ENCODE measurements around the gene GTPBP10.

Gene GTPBP10

DNA sequence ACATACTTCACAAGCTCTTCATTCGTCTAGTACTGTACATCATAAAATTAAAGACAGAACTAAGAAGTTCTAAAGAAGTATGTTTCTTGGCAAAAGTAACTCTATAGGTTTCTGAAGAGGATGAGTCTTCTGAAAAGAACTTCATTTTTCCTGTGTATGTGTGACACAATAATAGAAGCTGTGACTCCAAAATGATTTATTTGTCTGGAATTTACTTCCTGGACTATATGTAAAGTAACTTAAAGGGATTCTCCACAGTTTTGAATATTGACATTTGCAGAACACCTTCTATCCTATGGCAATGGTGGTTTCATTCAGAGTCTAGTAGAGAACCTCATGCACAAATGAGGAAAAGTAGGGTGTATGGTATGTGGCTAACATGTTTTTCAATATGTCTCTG lies 36.9 kb downstream of the GTPBP10 start:
- DNase-seq (ENCODE audit: low spot score): peak; percentile 21

- peak; percentile 29 for DNase-seq (ENCODE audit: low spot score)
Measured at GRCh38 chr7:90383861-90384260, 37.3 kb downstream of the GTPBP10 start.

DNA sequence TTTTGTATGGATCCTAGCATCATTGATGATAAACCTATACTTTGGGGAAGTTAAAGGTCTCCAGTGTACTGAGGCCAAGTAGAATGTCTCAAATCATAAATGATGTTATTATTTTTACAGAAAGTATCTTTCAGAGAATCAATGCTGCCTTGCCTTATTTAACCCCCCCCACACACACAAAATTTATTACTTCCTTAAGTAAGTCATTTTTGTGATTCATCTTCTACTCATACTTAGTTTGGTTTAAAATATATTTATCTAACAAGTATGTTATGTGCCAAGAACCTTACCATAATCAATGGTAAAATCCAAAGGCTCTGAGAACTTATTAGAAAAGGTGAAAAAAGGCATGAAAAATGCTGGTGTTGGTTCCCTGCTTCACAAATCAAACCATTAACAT lies 37.9 kb downstream of the GTPBP10 start:
- DNase-seq (ENCODE audit: low spot score): peak; percentile 4

GRCh38 chr7:90387470-90388240 lies 41.1 kb downstream of the GTPBP10 start:
- DNase-seq (ENCODE audit: low spot score): no peak

DNA sequence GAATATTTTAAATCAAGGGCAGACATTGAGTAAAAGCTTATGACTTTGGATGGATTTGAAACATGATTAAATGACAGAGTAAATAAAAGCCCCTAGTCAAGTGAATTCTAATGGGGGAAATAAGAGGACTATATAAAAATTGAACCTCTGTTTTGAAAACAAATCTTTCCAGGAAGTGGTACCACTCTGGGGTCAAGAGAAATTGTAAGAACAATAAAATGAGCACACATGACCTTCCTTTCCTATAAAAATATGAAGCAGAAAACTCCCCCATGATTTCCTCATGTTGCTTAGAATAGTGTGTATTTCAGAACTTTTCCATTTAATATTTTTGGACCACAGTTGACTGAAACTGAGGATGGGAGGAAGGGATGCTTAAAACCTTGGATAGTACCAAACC lies 44.4 kb downstream of the GTPBP10 start:
- no peak for DNase-seq (ENCODE audit: low spot score)

- DNase-seq (ENCODE audit: low spot score): no peak
Measured at GRCh38 chr7:90391488-90391887, 45.0 kb downstream of the GTPBP10 start.

DNA sequence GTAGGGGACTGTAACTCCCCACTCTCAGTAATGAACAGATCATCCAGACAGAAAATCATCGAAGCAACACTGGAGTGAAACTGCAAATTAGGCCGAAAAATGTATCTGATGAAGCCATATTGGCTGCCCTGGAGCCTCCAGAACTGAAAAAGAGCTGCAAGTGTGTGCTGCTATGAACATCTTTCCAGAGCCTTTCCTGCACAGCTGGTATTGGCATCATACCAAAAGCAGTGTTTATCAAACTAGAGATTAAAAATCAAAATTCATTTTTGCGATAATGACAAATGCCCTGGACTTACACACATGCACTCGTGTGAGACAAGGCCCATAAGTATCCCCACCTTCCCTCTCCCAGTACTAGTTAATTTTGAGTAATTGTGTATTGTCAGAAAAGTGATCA lies 49.9 kb downstream of the GTPBP10 start:
- DNase-seq (ENCODE audit: low spot score): no peak

GRCh38 chr7:90401989-90402388 lies 55.5 kb downstream of the GTPBP10 start:
- DNase-seq (ENCODE audit: low spot score): no peak

- no peak for DNase-seq (ENCODE audit: low spot score)
Measured at GRCh38 chr7:90402785-90403173, 56.3 kb downstream of the GTPBP10 start.

DNA sequence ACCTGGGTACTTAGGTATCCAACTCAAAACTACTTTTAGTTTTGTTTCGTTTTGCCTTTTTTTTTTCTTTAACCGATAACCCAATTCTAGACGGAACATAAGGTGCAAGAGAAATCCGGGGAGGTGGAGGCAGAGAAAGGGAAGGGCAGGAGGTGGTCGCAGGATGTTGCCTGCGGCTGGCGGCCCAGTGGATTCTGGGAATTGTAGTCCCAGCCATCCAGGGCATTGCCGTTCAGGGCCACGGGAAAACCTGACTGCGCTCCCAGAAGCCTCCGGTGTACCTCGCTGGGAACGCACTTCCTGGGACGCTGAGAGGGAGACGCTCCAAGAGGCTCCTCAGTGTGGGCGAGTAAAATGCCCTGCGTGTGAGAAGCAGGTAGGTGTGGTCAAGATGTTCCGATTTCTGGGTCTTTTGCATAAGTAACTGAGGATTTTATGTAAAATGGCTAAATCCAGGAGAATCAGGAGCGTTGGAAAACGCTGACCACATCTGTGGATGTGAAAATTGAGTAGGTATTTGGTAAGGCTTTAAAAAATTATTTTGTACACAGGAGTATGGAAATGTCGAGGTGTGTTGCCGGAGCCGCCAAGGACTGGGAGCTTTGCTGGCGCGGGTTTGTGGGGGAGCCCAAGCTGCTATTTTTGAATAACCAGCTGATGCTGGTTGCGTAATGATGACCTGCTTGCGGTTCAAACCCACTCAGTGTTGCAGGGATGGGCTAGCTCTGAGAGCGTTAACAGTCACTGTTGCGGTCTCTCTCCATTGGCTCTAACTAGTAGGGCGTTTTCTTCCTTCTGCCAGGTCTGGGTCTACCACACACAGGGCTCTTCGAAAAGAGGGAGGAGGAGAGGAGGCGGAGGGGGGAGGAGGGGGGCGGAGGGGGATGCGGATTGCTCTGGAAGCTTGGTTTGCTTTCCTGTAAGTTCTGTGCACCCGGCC lies 56.9 kb downstream of the GTPBP10 start, which contains the start of gene CLDN12:
Gene CLDN12 (plus strand): TSS at position 288 of the 940 bp plus-strand sequence. CDS start 9,216 bp downstream, outside the sequence.
- DNase-seq (ENCODE audit: low spot score): peak; percentile 84

DNA sequence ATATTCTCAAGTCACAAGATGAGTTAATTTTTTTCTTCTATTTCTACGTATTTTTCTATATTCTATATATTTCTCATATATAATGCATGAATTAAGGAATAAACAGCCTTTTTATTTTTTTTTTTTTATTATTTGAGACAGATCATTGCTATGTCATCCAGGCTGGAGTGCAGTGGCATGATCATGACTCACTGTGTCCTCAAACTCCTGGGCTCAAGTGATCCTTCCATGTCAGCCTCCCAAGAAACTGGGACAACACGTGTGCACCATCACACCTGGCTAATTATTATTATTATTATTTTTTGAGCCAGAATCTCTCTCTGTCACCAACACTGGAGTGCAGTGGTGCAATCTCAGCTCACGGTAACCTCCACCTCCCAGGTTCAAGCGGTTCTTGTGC lies 58.3 kb downstream of the GTPBP10 start:
- DNase-seq (ENCODE audit: low spot score): no peak

DNA sequence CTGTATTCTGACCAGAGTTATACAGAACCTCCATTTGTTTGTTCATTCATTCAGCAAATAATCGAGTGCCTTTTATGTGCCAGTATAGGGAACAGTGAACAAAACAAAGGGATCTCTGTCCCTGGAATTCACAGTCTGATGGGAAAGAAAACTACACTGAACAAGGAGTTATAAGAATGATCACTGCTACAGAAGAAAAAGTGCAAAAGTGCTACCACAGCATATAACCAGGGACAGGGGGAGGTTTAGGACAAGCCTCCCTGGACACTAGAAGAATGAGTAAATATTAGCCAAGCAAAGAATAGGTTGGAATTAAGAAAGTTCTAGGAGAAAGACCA lies 60.9 kb downstream of the GTPBP10 start:
- DNase-seq (ENCODE audit: low spot score): no peak

DNA sequence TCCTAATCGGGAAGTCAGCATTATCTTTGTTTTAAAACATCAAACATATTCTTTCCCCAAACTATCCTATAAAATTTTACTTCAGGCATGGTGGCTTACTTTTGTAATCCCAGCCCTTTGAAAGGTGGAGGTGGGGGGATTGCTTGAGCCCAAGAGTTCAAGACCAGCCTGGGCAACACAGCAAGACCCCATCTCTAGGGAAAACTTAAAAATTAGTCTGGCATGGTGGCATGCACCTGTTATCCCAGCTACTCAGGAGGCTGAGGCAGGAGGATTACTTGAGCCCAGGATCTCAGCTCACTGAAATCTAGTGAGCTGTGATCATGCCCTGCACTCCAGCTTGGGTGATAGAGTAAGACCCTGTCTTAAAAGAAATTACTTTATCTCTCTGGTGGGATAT lies 61.6 kb downstream of the GTPBP10 start:
- no peak for DNase-seq (ENCODE audit: low spot score)

DNA sequence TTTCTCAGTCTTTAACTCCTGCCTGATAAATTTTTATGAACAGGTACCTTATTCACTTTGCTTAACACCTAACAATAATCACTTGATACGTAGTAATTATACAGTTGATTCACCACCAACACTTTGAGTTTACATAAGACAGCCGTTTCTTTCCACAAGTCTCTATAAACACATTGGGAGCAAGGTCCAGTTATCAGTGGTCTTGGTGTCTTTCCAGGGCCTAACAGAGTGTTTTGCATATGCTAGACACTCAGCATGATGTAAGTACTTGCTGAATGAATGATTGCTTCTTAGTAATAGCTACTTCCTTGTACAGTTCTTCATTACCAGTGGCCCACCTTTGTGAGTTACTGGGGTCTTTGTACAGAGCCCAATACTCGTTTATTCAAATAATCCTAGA lies 63.2 kb downstream of the GTPBP10 start:
- DNase-seq (ENCODE audit: low spot score): no peak

DNA sequence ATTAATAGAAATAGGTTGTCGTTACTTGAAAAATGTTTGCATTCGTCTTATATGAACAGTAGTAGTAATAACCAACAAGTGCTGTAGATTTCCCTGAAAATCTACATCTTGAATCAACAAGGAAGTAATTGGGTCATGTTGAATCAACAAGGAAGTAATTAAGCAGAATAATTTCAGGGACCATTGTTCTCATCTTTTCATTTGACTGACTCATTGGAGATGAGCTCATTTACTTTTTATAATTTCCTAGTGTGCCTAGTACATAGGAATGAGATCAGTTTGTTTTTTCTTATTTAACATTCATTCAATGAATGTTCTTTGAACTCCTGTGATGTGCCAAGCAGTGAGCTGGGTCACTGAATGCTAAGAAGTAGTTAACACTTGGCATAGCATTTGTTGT lies 65.0 kb downstream of the GTPBP10 start:
- DNase-seq (ENCODE audit: low spot score): no peak

DNA sequence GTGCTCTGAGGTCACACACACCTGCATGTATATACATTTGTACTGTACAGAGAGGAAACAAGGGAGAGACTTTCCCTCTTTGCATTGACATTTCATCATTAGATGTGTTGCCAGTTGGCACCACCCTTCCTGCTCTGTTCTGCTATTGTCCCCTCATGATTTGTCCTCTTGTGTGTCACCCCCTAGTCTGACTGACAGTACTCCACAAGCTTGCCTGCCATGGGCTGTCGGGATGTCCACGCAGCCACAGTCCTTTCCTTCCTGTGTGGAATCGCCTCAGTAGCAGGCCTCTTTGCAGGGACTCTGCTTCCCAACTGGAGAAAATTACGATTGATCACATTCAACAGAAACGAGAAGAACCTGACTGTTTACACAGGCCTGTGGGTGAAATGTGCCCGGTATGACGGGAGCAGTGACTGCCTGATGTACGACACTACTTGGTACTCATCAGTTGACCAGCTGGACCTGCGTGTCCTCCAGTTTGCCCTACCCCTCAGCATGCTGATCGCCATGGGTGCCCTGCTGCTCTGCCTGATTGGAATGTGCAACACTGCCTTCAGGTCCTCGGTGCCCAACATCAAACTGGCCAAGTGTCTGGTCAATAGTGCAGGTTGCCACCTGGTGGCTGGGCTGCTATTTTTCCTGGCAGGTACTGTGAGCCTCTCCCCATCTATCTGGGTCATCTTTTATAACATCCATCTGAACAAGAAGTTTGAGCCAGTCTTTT lies 66.1 kb downstream of the GTPBP10 start:
- DNase-seq (ENCODE audit: low spot score): peak; percentile 4

DNA sequence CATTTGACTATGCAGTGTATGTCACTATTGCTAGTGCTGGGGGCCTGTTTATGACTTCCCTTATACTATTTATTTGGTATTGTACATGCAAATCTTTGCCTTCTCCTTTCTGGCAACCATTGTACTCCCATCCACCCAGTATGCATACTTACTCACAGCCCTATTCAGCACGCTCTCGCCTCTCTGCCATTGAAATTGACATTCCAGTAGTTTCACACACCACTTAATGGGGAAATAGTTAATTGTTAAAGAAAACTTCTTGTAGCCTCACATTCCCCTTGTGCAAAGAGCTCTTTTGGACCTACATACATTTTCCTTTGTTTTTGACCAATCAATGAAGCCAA lies 66.6 kb downstream of the GTPBP10 start:
- no peak for DNase-seq (ENCODE audit: low spot score)

- DNase-seq (ENCODE audit: low spot score): no peak
Measured at GRCh38 chr7:90421651-90422050, 75.1 kb downstream of the GTPBP10 start.

- DNase-seq (ENCODE audit: low spot score): no peak
Measured at GRCh38 chr7:90424720-90425119, 78.2 kb downstream of the GTPBP10 start.

DNA sequence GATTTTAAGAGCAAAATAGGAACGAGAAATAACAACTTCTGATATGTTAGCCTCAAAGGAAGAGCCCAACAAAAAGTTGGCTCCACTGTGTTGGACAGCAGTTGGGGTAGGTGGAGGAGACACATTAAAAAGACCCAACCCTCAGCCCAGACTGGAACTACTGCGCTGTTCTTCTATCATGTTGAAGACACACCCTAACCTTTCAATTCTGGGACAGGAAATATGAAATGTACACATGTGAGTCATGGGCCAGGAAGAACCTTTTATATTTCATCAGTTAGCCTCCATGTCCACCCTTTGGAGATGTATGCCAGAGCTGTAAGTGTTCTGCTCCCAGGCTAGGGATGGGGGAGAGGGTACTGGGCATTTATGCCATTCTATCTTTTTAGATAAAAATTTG lies 78.9 kb downstream of the GTPBP10 start:
- DNase-seq (ENCODE audit: low spot score): no peak

GRCh38 chr7:90430614-90431460 lies 84.3 kb downstream of the GTPBP10 start:
- no peak for DNase-seq (ENCODE audit: low spot score)

DNA sequence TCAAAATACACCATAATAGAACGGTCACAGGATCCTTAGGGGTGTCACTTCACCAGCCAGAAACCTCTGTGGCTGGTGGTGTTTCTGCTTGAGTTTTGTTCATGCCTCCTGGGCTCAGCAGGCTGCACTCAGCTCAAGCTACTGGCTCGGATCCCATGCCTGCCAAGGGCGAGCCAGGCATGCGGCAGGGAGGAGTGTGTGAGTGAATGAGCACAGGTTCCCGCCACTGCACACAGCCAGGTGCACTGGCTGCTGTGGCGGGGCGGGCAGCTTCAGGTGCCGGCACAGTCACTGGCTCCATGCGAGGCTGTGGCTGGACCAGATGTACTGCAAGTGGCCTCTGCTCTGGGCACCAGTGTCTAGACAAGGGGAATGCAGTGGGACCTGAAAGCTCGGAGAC lies 86.2 kb downstream of the GTPBP10 start:
- no peak for DNase-seq (ENCODE audit: low spot score)

Measured in hepatic stellate cell (primary cell).